ENCODE data around the gene VAV3.

VAV3 gene

DNA sequence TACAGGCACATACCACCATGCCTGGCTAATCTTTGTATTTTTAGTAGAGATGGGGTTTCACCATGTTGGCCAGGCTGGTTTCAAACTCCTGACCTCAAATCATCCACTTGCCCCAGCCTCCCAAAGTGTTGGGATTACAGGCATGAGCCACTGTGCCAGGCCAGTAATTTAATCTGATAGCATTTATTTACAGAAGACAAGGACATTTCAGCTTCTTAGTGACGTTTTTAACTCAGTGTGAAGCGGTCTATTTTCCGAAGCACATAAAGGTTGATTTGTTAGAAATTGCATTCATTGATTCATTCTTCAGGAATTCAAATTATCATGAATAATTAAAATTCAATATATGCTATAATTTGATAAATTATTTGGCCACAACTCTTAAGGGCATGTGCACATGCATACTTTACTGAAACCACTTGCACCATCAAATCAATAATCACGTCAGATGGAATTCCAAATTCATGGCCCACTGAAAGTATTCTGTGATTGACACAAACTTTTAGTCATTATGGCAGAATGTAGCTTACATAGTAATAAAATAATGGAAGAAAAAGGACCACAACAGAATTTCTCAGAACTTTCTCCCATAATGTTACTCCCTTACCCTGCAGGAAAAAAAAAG lies 339.5 kb downstream of the VAV3 start:
- DNase-seq = no peak

DNA sequence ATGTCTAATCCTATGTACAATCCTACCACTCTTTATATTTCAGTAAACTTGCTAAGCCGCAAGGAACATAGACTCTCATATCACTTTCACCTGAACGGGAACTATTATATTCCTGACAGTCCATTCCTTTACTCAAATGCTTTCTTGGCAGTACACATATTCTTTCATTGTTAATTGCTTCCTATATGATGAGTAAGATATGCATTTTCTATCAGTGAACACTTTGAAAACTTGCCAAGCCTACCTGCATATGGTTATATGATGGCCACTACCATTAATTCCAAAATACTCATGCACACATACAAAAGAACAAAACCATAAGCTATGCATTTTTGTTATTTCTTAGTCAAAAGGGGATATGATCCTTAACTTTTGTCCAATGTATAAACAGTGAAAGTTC lies 341.5 kb downstream of the VAV3 start:
- no peak for DNase-seq

DNA sequence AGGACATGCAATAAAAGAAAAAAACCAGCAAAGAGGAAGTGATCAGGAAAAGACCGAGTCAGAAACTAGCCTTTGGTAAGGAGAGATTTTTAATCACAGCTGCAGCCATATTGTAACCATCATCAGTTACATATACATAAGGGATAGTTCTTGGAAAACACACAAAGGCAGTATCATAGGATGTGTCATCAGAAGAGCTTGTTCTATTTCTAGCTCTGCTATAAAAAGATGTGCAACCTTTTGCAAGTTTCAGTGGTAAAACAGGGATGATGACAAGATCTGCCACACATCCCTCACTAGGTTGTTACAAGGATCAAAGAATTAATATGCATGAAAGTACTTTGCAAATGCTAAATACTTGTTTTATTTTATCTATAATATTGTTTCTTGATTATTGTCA lies 342.0 kb downstream of the VAV3 start:
- no peak for DNase-seq

DNA sequence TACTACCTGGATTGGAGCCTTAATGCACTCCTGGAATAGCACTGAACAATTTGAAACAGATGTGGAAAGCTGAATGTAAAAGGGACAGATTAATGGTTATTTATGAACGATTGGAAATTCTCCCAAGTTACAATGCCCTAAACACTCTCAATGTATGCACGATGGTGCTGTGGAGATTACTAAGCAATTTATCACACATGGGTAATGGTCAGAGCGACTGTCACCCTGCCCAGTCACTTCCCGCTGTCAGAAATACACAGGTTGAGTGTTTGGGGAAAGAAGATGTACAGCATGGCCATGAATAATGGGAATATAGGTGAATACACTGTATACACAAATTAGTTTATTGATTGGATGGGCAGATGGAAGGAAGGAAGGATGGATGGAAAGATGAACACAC lies 342.4 kb downstream of the VAV3 start:
- no peak for DNase-seq

DNA sequence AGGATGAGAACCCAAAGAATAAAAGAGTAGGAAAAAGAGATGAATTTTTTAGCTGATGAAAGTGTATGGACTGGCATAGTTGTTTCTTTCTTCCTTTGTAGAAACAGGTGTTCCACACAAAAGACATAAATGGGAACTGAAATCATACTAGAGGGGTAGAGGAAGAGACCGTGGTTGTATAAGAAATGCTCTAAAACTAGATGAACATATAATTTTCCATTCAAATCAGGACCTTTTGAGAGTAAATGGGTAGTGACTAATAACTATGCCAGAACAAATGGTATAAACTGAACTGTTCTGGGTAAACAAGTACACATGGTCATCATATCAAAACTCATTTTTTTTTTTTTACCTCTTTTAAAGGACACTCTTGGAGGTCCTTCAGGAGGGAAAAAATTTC lies 344.2 kb downstream of the VAV3 start:
- no peak for DNase-seq

DNA sequence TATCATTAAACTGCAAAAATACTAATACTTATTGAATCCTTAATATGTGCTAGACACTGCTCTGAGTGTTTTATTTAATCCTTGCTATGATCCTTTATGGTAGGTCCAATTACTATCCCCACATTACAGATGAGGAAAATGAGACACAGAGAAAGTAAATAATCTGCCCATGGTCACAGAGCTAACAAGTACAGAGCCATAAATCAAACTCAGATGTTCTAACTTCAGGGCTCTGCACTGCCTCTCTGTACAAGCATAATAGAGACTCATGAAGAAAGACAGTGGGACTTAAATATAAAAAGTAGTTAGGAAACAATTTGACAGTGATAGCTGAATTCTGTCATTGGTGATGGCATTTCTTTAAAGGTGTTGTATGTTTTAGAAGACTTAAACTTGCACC lies 346.4 kb downstream of the VAV3 start:
- no peak for DNase-seq

DNA sequence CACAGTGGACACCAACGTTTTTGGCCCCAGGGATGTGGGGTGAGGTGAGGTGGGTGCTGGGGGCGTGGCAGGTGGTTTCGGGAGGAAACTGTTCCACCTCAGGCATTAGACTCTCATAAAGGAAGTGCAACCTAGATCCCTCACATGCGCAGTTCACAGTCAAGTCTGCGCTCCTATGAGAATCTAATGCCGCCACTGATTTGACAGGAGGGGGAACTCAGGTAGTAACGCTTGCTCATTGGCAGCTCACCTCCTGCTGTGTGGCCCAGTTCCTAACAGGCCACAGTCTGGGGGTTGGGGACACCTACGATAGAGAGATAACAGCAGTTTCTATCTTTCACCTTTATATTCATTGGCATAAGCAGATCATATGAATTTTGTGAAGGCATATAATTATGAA lies 347.1 kb downstream of the VAV3 start:
- no peak for DNase-seq

DNA sequence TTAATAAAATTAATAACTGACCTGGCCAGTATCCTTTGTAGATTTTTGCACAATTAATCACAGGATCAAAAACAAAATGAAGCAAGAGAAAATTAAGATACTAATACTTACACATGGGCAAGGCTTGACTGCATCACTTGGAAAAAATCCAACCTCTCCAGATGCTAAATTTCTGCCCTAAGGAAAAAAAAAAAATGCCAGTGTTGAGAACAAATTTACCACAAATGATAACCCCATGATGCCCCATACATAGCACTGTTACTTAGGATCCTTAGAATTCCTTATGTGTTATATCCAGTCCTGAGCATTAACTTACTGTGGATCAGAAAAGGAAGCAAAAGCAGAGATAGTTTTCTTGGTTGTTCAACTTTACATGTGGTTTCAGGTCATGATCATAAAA lies 347.5 kb downstream of the VAV3 start:
- no peak for DNase-seq

DNA sequence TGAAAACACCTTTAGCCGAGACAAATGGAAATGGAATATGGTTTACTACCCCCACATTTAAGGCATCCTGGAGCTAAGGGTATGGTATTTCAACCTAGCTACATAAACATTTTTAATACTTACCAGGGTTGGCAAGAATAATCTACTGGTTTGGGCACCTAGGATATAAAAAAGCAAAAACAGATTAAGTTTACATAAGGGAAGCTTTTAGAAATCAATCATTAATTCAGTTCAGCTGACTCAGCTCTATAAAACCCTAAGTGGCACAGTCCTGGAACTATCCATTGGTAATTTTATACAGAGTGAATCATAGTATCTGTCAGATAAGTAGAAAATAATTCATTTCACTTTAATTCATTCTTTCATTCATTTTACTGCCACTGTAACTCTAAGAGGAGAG lies 355.2 kb downstream of the VAV3 start:
- no peak for DNase-seq

DNA sequence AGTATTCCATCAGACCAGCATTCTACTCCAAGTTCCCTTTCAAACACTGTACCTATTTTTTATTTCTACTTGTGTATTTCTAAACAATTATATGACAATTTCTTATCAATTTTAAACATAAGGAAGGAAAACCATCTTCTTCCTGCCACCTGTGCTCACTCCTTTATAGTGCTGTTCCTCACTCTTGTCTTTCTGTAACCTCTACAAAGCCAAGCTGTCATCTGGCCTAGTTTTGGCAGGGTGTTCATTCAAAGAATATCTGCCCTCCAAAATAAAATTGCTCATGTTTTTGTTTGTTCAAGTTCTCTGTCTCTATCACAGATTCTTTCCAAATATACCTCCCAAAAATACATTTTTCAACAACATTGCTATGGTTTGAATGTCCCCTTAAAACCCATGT lies 360.2 kb downstream of the VAV3 start:
- no peak for DNase-seq

DNA sequence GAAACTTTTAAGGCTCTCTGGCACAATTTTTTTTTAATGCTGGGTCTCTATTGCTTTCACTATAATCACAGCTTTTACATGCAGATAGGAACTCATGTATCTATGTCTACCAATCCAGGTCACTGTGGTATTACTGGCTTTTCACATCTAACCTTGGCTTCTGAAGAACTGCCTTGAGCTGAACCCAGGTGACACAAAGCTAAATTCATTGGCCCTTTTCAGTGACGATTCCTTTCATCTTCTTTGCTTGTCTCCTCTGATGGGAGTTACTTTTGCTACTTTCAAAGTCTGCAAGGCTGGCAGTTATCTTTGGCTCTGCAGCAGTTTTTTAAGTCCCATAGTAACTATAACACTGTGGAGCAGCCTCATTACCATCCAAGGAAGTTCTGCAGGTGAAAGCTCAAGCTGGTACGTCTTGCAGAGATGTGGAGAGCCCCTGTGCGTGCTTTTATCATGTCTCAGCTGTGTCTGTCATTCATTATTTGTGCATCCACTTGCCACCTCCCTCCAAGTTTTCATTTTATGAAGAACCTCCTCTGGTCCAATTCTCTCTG lies 364.3 kb downstream of the VAV3 start:
- no peak for DNase-seq

DNA sequence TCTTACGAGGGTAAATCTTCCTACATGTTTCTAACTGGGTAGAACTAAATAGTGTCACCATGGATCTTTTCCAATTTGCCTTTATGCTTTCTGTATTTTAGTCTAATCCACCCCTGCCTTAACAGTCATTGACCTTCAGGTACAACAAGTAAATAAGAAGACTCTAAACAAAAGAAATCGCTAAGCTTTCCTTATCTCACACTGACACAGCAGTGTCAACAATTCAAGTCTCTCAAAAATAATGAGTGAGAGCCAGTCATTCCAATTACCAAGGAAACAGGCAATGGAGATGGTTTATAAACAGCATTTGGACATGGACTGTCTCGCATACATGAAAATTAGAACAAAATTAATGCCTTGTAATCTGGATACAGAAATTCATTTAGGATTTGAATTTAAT lies 365.8 kb downstream of the VAV3 start:
- no peak for DNase-seq

DNA sequence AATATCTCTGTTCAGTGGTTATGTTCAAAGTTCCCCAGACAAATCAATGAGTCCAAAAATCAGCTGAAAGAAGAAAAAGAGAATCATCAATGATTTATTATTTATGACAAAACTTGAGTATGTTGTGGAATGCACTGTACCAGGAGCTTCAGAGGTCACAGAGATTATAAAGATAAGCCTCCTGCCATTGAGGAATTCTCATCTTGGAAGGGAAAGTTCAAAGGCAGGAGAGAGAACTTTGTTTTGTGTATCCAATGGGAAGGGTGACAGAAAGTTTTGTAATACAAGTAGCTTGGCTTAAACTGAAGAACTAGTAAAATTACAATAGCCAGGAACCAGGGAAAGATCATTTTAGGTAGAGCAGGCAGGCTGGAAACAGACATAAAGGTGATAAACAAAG lies 367.7 kb downstream of the VAV3 start:
- DNase-seq = no peak

DNA sequence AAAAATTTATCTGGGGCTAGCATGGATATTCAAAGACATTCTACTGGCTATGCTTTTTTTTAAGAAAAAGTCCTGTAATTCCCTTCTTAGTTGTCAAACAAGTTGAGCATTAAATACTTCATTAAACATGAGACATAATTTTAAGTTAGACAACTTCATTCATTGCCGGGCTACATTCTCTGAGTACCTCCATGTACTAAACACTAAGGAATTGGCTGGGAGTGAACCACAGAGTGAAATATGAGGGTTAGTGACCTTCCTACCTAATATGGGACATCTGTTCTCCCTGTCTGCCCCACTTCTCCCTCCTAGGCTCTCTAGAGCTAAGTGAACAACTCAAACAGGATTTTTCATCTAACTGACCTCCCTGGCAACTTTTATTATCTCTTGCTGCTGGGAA lies 370.4 kb downstream of the VAV3 start:
- DNase-seq = no peak

DNA sequence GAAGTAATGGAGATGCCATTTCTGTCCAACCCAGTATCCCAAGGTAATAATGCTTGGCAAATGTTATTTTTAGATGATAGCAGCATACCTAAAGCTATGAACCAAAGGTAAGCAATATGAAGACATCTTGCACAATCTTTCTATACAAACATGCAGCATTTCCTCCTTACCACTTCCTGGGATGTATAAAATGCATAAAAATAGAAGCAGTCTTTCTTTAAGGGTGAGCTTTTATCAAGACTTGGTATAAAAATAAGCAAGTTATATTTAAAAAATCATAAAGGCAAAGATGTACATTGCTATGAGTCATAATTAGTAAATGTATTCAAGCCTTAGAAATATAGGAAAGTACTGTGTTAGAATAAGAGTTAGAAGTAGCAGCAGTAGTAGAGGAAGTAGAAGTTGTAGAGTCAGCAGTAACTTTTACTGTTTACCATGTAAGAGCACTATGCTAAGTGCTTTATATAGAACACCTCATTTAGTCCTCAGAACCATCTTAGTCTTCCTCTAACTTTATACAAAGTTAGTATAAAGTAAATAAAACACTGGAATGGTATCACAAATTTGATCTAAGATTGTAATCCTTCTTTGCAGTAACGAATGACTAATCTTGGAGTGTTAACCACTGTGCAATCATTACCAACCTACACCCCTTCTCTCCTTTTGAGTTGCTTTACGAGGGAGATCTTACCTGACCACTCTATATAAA lies 371.3 kb downstream of the VAV3 start:
- no peak for DNase-seq

DNA sequence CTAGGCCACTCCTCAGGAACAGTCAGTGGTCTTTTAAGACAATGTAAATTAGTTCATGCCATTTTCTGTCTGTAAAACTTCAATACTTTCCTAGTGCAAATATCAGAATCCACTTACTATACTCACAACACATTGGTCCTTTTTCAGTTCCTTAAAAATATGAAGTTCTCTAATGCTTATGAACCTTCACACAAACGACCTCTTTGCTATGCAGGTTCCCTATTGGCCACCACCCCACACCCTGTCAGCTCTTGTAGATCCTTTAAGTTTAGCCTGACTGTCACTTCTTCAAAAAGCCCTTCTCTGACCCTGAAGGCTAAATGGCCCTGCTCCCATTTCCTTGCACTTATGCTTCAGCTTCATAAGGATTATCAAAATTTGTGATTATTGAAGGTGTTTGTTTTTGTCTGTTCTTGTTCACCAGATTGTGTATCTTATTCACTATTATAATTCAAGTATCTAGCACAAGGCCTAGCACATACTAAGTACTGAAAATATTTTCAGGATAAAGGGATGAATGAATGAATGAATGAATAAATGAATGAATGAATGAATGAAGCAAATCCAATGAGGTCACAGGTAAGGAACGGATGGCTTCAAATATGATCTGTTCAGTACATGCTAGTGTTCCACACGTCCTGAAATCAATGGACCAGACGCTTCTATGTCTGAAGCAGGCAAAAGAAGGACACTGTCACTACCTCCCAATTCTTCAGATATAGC lies 373.9 kb downstream of the VAV3 start:
- DNase-seq = no peak

DNA sequence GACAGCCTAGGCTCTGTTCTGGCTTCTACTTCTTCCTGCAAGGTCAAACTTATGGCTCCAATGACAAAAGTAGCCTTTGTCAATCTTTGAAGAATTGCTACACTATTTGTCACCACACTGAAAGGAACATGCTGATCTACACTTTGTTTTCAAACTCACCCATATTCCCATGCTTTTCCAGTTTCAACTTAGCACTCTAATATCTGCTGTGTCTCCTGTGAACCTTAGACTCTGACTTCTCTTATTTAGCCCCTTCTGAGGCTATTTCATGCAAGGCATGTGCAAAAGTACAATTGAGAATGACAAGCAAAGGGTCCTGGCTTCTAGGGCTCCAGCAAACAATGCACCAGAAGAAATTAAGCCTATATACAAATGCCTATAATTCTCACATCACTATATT lies 374.9 kb downstream of the VAV3 start:
- DNase-seq = no peak

DNA sequence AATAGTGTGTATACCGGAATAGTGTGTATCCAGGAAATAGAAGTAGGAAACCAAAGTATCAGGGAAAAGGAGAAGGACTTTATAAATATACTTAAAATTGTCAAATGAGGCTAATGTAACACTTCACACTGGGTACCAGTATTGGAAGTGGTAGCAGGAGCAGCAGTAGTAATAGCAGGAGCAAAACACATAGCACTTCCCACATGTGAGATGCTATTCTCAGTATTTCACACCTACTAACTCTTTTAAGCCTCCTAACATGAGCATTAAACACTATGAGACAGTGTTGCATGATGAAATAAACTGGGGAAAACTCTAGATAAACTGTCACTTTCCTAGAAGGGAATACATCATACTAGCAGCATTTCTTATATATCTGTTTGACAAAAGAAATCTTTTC lies 376.7 kb downstream of the VAV3 start:
- DNase-seq = no peak

DNA sequence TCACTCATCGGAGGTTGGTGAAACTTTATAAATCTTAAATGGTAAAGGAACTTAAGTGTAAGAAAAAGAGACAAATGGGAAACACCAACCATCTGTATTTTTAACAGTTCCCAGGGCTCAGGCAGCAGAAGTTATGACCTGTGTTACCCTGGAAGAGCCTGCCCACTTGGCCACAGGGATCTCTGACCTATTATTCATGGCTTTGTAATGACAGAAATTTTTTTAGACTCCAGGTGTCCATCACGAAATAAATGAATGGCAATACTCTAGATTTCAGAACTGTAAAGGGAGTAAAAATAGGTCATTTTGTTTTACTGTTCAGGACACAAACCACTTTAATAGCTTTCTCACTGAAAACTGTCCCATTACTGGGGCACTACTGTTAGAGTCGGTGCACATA lies 389.8 kb downstream of the VAV3 start:
- no peak for DNase-seq

DNA sequence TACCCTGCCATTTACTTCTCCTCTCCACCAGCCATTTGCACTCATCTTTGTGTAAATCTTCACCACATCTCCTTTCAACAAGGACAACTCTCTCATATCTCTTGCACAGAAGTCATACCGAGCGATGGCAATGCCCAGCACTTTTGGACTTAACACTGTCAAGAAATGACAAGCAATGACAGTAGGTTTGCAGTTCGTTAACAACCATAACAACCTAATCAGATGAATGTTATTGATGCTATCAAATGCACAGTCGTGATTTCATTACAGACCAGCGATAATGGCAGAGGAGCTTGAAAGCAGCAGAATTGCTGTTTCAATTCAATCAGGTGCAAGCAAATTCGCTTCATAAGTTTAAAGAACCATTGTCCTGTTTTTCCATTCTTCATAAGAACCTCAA lies 390.9 kb downstream of the VAV3 start:
- no peak for DNase-seq

DNA sequence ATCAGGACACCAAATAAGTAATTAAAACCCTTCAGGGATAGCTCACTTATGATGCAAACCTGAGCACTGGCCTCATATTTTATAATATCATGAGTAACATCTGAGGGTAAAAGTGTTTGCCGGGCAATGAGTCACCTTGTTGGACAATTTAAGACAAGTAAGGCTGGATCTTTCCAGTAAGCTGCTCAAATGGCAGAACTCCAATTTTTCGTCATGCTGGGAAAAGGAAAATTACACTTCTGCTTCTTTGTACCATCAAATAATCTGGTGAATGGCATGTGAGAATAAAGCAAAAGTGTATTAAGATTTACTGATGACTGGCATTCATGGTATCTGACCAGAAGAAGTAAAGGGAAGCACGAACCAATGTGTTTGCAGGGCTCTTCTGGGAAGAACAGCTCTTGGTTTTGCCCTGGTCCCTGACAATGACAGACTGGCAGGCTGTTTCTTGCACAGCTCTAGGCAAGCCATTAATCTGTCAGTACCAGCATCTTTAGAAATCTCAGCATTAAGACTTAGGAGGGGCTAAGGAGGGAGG lies 392.2 kb downstream of the VAV3 start:
- DNase-seq = peak in 1 of 2 experiments; percentile 41

DNA sequence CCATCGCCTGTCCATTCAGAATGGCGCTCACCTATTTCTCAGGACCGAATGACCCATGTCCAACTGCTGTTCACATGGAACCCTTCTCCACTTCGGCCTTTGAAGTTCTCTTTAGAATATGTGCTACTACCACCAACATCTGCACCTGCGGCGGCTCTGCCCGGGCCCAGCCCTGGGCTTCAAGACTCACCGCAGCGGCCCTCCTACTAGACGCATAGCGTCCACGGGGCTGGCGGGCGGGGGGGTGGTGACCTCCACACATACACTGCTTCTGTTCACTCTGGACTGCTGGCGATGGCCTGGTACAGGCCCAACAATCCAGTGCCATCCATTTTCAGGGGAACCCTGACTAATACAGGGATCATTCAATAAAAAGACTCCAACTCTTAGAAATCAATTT lies 394.2 kb downstream of the VAV3 start:
- no peak for DNase-seq

DNA sequence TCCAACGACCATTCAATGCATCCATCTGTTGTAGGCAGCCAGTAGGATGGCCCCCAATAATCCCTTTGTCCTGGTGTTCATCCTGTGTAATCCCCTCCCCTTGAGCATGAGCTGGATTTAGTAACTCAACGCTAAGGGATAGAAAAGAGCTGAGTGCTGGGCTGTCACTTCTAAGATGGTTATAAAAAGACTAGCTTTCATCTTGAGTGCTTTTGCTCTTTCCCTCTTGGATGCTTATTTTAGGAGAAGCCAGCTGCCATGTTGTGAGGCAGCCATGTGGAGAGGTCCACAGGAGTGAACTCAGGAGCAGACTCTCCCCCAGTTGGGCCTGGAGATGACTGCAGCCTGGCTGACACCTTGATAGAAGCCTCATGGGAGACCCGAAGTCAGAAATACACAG lies 401.5 kb downstream of the VAV3 start:
- DNase-seq = peak; percentile 80 to 94

DNA sequence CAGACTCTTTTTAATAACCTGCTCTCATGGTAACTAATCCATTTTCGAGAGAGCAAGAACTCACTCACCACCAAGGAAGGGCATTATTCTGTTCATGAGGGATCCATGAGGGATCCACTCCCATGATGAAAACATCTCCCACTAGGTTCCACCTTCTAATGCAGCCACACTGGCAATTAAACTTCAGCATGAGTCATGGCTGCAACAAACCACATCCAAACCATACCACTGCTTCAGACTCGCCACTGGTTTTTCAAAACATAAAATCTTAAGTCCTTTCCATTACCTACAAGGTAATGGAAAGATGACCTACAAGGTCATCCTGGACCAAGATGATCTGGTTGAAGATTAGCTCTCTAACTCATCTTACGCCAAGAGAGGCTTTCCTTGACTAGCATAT lies 405.1 kb downstream of the VAV3 start:
- no peak for DNase-seq
